Measurements from ENCODE around the gene KCTD12.
"Not testable (repeated sequence)": the region's sequence is repeated elsewhere in the genome, so short reads cannot be mapped to it uniquely, and the experiment has no call there.

KCTD12 gene

DNA sequence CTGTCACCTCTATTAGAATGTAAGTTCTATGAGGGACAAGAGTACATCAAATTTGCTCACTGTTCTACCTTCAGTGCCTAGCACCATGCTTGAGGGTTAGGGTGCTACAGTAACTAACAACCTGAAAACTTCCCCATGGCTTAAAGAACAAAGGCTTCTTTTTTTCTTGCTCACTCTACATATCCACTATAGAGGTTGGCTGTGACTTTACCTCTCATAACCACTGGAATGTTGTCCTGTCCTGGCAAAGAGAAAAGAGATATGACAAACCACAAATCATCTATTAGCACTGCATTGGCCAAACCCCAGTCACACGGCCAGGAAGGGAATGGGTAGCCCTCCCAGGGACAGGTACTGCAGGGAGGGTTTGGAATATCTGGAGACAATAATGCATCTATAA is 38.9 kb upstream of the KCTD12 start:
- DNase-seq (ENCODE audit: low read depth), result no peak
- TF ChIP-seq, protein P1, sequence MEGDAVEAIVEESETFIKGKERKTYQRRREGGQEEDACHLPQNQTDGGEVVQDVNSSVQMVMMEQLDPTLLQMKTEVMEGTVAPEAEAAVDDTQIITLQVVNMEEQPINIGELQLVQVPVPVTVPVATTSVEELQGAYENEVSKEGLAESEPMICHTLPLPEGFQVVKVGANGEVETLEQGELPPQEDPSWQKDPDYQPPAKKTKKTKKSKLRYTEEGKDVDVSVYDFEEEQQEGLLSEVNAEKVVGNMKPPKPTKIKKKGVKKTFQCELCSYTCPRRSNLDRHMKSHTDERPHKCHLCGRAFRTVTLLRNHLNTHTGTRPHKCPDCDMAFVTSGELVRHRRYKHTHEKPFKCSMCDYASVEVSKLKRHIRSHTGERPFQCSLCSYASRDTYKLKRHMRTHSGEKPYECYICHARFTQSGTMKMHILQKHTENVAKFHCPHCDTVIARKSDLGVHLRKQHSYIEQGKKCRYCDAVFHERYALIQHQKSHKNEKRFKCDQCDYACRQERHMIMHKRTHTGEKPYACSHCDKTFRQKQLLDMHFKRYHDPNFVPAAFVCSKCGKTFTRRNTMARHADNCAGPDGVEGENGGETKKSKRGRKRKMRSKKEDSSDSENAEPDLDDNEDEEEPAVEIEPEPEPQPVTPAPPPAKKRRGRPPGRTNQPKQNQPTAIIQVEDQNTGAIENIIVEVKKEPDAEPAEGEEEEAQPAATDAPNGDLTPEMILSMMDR (conservative IDR thresholded peaks at IDR 0.05; ENCODE audit: low read length), result no peak

DNA sequence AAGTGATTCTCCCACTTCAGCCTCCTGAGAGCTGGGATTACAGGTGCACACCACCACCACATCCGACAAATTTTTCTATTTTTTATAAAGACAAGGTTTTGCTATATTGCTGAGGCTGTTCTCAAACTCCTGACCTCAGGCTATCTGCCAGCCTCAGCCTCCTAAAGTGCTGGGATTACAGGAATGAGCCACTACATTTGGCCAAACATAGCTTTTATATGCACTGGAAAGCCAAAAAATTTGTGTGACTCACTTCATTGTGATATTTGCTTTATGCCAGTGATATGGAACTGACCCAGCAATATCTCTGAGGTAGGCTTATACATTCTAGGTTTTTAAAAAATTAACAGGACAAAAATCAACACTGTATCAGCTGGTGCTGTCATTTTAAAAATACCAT is 35.3 kb upstream of the KCTD12 start:
- TF ChIP-seq, protein P1 (conservative IDR thresholded peaks at IDR 0.05; ENCODE audit: low read length), result no peak
- H3K4me3 ChIP-seq (ENCODE audit: low read length), result no peak overlapping the region
- DNase-seq (ENCODE audit: low read depth), result peak; percentile 28

More for the DNA sequence above, 38.9 kb upstream of the KCTD12 start:
- H3K4me3 ChIP-seq (ENCODE audit: low read length), result no peak overlapping the region

GRCh38 chr13:76917755-76918481 is 31.7 kb upstream of the KCTD12 start:
- peak; percentile 74 for DNase-seq (ENCODE audit: low read depth)

GRCh38 chr13:76917095-76917494 is 30.9 kb upstream of the KCTD12 start:
- TF ChIP-seq, protein P1 (conservative IDR thresholded peaks at IDR 0.05; ENCODE audit: low read length), result no peak
- H3K4me3 ChIP-seq (ENCODE audit: low read length), result no peak overlapping the region
- peak; percentile 67 for DNase-seq (ENCODE audit: low read depth)

More at GRCh38 chr13:76917755-76918481, 31.7 kb upstream of the KCTD12 start:
- not testable (repeated sequence) for H3K4me3 ChIP-seq (ENCODE audit: low read length)

DNA sequence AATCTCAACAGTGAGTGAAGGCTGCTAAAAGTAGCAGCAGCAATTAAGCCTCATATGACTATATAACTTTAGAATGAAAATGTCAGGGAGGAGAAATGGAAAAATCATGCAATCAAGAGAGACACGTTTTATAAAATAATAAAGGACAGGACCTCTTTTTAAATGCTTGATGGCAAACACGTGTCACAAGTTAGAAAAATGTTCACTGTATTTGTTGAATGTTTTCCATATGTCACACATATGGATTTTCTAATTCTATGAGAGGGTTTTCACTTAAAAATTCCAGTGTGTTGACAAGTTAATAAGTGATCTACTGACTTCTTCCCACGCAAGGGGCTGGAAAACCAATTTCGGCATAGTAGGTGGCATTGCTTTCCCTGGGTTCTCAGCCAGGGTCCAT is 27.7 kb upstream of the KCTD12 start:
- no peak for DNase-seq (ENCODE audit: low read depth)
- H3K4me3 ChIP-seq (ENCODE audit: low read length), result no peak overlapping the region
- TF ChIP-seq, protein P1 (conservative IDR thresholded peaks at IDR 0.05; ENCODE audit: low read length), result no peak

GRCh38 chr13:76912476-76912875 is 26.3 kb upstream of the KCTD12 start:
- DNase-seq (ENCODE audit: low read depth), result no peak
- H3K4me3 ChIP-seq (ENCODE audit: low read length), result no peak overlapping the region
- TF ChIP-seq, protein P1 (conservative IDR thresholded peaks at IDR 0.05; ENCODE audit: low read length), result no peak

GRCh38 chr13:76904507-76904906 is 18.3 kb upstream of the KCTD12 start:
- TF ChIP-seq, protein P1 (conservative IDR thresholded peaks at IDR 0.05; ENCODE audit: low read length), result no peak
- no peak overlapping the region for H3K4me3 ChIP-seq (ENCODE audit: low read length)
- no peak for DNase-seq (ENCODE audit: low read depth)
